COLO668 (cell line): ENCODE measurements around the gene PEAR1.
A peak's percentile ranks its signal among the peaks of the same experiment; 100 is the strongest.

Experiments
- DNase-seq: peaks from one replicate; lab custom pipeline; 2025; ENCODE audit not compliant: unreplicated experiment; lab: John Stamatoyannopoulos, UW

The PEAR1 gene

GRCh38 chr1:156882543-156882942 is 11.0 kb upstream of the PEAR1 start:
- DNase-seq: no peak

GRCh38 chr1:156883919-156884318 is 9.6 kb upstream of the PEAR1 start:
- DNase-seq: no peak

- no peak for DNase-seq
Measured at GRCh38 chr1:156884560-156885184, 8.8 kb upstream of the PEAR1 start.

GRCh38 chr1:156885314-156885713 is 8.2 kb upstream of the PEAR1 start:
- DNase-seq: no peak

GRCh38 chr1:156885880-156886355 is 7.6 kb upstream of the PEAR1 start:
- DNase-seq: no peak

- DNase-seq: no peak
Measured at GRCh38 chr1:156886583-156887281, 6.8 kb upstream of the PEAR1 start.

GRCh38 chr1:156887317-156887716 is 6.2 kb upstream of the PEAR1 start:
- DNase-seq: no peak

- DNase-seq: no peak
Measured at GRCh38 chr1:156887734-156888133, 5.8 kb upstream of the PEAR1 start.

- DNase-seq: peak; percentile 80
Measured at GRCh38 chr1:156889802-156890580, 3.5 kb upstream of the PEAR1 start.

GRCh38 chr1:156892190-156893047 is 1.1 kb upstream of the PEAR1 start:
- DNase-seq: peak; percentile 84

- DNase-seq: no peak
Measured at GRCh38 chr1:156894001-156894400, 483 bp downstream of the PEAR1 start.

- no peak for DNase-seq
Measured at GRCh38 chr1:156894711-156895454, 1.4 kb downstream of the PEAR1 start.

- no peak for DNase-seq
Measured at GRCh38 chr1:156895455-156895812, 1.9 kb downstream of the PEAR1 start.

GRCh38 chr1:156895927-156896326 is 2.4 kb downstream of the PEAR1 start:
- DNase-seq: no peak

- no peak for DNase-seq
Measured at GRCh38 chr1:156896490-156897033, 3.0 kb downstream of the PEAR1 start.

- DNase-seq: no peak
Measured at GRCh38 chr1:156897078-156897825, 3.7 kb downstream of the PEAR1 start.

- no peak for DNase-seq
Measured at GRCh38 chr1:156898161-156898566, 4.6 kb downstream of the PEAR1 start.

- no peak for DNase-seq
Measured at GRCh38 chr1:156898971-156899664, 5.6 kb downstream of the PEAR1 start.
